Endothelial cell of umbilical vein (primary cell): Measurements from ENCODE around the gene XXYLT1. TPM values are rescaled to one million over a fixed set of nuclear protein-coding genes. Genes with fewer than 3 reads are reported as not detected.
A peak's percentile ranks its signal among the peaks of the same experiment; 100 is the strongest.

ENCODE experiments used
- BruUV-seq: library from RNA; stranded (reverse); fragments of 400-500 nt; replicated peaks from 2 replicates; lab custom pipeline; 2021; lab: Mats Ljungman, UMichigan
- CTCF ChIA-PET: fragments of 300-600, 350-600 bp; sonication (Branson Sonifier 250); formaldehyde crosslinking; loops from one replicate; lab custom pipeline; 2021; ENCODE audit warnings: antibody characterized with exemption, inconsistent platforms; lab: Charles Lee
- POLR2A ChIA-PET: fragments of 300-600, 350-600 bp; sonication (Branson Sonifier 250); formaldehyde crosslinking; loops from one replicate; lab custom pipeline; 2021; ENCODE audit warnings: antibody characterized with exemption, inconsistent platforms; lab: Charles Lee
- DNase-seq: peaks from one replicate; pipeline ENCODE4 v3.0.0-alpha.2; 2011; ENCODE audit warnings: low read depth, low spot score
- FAIRE-seq: peaks from 2 replicates; lab custom pipeline; 2011; peaks lifted over from hg19 to GRCh38; lab: Jason Lieb, UNC
- H2AFZ ChIP-seq: 2 replicates; pipeline ENCODE4 v1.6.0; 2012; ENCODE audit warnings: low read depth, low read length, control low read depth, inconsistent platforms
- H3K27ac ChIP-seq: 2 replicates; pipeline ENCODE4 v1.5.1; 2011; ENCODE audit warnings: low read depth, mild to moderate bottlenecking, control low read depth, low read length, moderate library complexity; ENCODE audit not compliant: insufficient read depth
- H3K27me3 ChIP-seq, 2 experiments: 2 replicates each; pipeline versions ENCODE4 v1.6.0 to v1.6.1; 2011; ENCODE audit warnings: low read length in 2 of 2, mixed read lengths in 1 of 2; ENCODE audit not compliant: control insufficient read depth in 2 of 2, insufficient read depth in 2 of 2
- H3K36me3 ChIP-seq, 2 experiments: 2 replicates in 1 of 2; 3 replicates in 1 of 2; pipeline ENCODE4 v1.5.1; 2011; ENCODE audit warnings: low read length in 2 of 2, mild to moderate bottlenecking in 1 of 2, moderate library complexity in 1 of 2; ENCODE audit not compliant: control insufficient read depth in 2 of 2, insufficient read depth in 2 of 2; ENCODE audit errors: extremely low read depth in 1 of 2
- H3K4me1 ChIP-seq: 3 replicates; pipeline ENCODE4 v1.5.1; 2011; ENCODE audit warnings: mild to moderate bottlenecking, low read length; ENCODE audit not compliant: control insufficient read depth, insufficient read depth; ENCODE audit errors: extremely low read depth
- H3K4me2 ChIP-seq: 2 replicates; pipeline ENCODE4 v1.6.1; 2011; ENCODE audit warnings: low read length, control low read depth, mixed read lengths; ENCODE audit not compliant: insufficient read depth
- H3K4me3 ChIP-seq, 3 experiments: fragments of 200-600 bp in 1 of 3; sonication (generic), shearing (Covaris generic) in 1 of 3; replicated peaks in 1 of 3; 2 replicates each; pipeline ENCODE4 v1.5.1; 2011 to 2016; ENCODE audit warnings: control low read depth in 3 of 3, low read length in 3 of 3, mild to moderate bottlenecking in 2 of 3, inconsistent platforms in 1 of 3, low read depth in 1 of 3, moderate library complexity in 1 of 3; ENCODE audit not compliant: insufficient read depth in 1 of 3
- H3K79me2 ChIP-seq: 2 replicates; pipeline ENCODE4 v1.6.0; 2012; ENCODE audit warnings: low read length, inconsistent platforms; ENCODE audit not compliant: control insufficient read depth, insufficient read depth
- H3K9ac ChIP-seq: replicated peaks from 2 replicates; pipeline ENCODE3; 2011; ENCODE audit warnings: low read length, control low read depth; ENCODE audit not compliant: insufficient read depth; ENCODE audit errors: extremely low read depth
- H3K9me1 ChIP-seq: replicated peaks from 3 replicates; pipeline ENCODE4 v1.6.0; 2011; ENCODE audit warnings: mild to moderate bottlenecking, low read length; ENCODE audit not compliant: control insufficient read depth, insufficient read depth; ENCODE audit errors: extremely low read depth
- H3K9me3 ChIP-seq: replicated peaks from 2 replicates; pipeline ENCODE4 v1.5.1; 2012; ENCODE audit warnings: low read length, inconsistent platforms; ENCODE audit not compliant: control insufficient read depth, insufficient read depth
- H4K20me1 ChIP-seq: replicated peaks from 2 replicates; pipeline ENCODE3; 2011; ENCODE audit warnings: mild to moderate bottlenecking, low read length; ENCODE audit not compliant: control insufficient read depth, insufficient read depth; ENCODE audit errors: extremely low read depth
- EZH2 ChIP-seq: IDR thresholded peaks from 2 replicates; pipeline ENCODE4 v1.6.1; 2012; ENCODE audit warnings: borderline replicate concordance, low read depth, mild to moderate bottlenecking, moderate library complexity, low read length, inconsistent platforms; ENCODE audit not compliant: severe bottlenecking
- JUN ChIP-seq: IDR thresholded peaks from 2 replicates; pipeline ENCODE4 v1.6.1; 2011; ENCODE audit warnings: borderline replicate concordance, low read depth; ENCODE audit not compliant: insufficient read length, insufficient read depth
- POLR2A ChIP-seq: IDR thresholded peaks from 2 replicates; pipeline ENCODE4 v1.6.1; 2012; ENCODE audit warnings: low read depth, mild to moderate bottlenecking, control low read depth, low read length
- POLR2AphosphoS5 ChIP-seq: IDR thresholded peaks from 2 replicates; pipeline ENCODE4 v1.6.1; 2012; ENCODE audit warnings: low read depth, mild to moderate bottlenecking, control low read depth, low read length, moderate library complexity; ENCODE audit not compliant: insufficient read depth
- dilution Hi-C: fragments of 300-500 bp; cut with MboI; formaldehyde crosslinking; loops from one replicate; pipeline ENCODE4 v1.15.0; 2019; ENCODE audit warnings: low sequenced_read_pairs; ENCODE audit not compliant: extremely low pct_ligation_motif_present
- intact Hi-C: fragments of 100-400 bp; cut with micrococcal nuclease; formaldehyde crosslinking; loops from one replicate; pipeline ENCODE4 v1.10.0; 2022
- polyA plus RNA-seq, 4 experiments: library from polyadenylated mRNA; depleted of rRNA in 3 of 4; stranded (reverse) in 3 of 4; unstranded in 1 of 4; fragments of >200 nt; gene quantifications; 2 replicates each; pipeline versions ENCODE4 v1.2.1 to v1.2.3, GENCODE V29; 2011 to 2012; ENCODE audit warnings: missing spikeins in 1 of 4
- total RNA-seq: library from RNA; stranded (reverse); gene quantifications from 2 replicates; pipeline ENCODE4 v1.2.3, GENCODE V29; 2021
- TF ChIP-seq, protein P1 (sequence below), 2 donors: IDR thresholded peaks; 1 replicate in 1 of 2; 2 replicates in 1 of 2; pipeline ENCODE4 v1.5.1; 2011; ENCODE audit warnings: low read length in 2 of 2, mild to moderate bottlenecking in 2 of 2, moderate library complexity in 2 of 2, control low read depth in 1 of 2, inconsistent platforms in 1 of 2, low read depth in 1 of 2; ENCODE audit not compliant: insufficient read depth in 1 of 2; ENCODE audit errors: extremely low read depth in 1 of 2
- TF ChIP-seq, protein P2 (sequence below): IDR thresholded peaks from 2 replicates; pipeline ENCODE4 v1.6.1; 2011; ENCODE audit not compliant: insufficient read depth, insufficient read length

XXYLT1 gene
- total and polyA plus RNA-seq, 2 donors (not counting 3 experiments of a cell fraction or from before 2014, with no cell fraction given), result 54.4 to 78.1 TPM

- DNase-seq (peak; percentile 69), FAIRE-seq (no peak)
- CTCF ChIA-PET, result interaction anchor here (0.8 to 5.0 kb wide), 8 partner anchors 12 to 665 kb away, joined by 3 to 35 read pairs (median 4); partner anchors contain the start of gene XXYLT1
Measured at GRCh38 chr3:195259154-195259474, 11.8 kb downstream of the XXYLT1 start.

DNA sequence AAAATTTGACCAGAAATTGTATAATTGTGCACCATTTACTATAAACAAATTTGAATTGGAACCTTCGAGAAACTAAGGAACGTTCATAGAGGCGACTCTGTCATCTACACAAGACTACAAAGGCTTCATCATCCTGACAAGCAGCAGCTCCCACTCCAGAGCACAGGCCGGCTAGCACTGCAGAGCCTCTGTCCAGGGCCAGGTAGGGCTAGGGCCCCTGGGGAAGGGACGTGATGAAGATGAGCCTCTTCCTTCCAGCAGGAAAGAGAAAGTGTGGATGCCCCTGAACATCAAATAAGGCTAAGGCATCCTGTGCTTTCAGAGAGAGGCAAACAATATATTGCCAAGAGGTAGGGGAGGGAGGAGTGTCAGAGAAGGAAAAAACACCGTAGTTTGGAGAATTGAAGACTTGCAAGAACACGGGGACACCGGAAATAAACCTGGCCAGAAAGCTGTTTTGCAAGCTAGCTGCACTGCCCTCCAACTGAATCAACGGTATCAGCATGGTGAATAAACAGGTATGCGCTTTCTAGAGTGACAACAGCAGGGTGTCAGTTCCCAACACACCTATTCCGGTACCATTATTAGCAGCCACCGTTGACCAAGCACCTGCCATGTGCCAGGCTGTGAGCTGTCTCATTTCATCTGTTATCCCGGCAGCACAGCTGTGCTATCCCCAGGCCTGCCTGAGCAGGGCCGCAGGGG lies 12.4 kb downstream of the XXYLT1 start:
- intact Hi-C loops (loop anchor here (1.0 to 2.0 kb wide), 6 partner anchors 35 to 586 kb away; partner anchors contain the start of gene LSG1), dilution Hi-C loops (loop anchor here (5.0 kb wide), 1 partner anchor 106 kb away; no protein-coding TSS in a partner anchor)
- ChIA-PET POLR2A (interaction anchor here (1.0 to 1.1 kb wide), 2 partner anchors 573 to 576 kb away, joined by 4 read pairs; partner anchors contain the start of gene FAM43A), CTCF (interaction anchor here (0.8 to 5.0 kb wide), 8 partner anchors 12 to 664 kb away, joined by 3 to 35 read pairs (median 4); partner anchors contain the start of gene XXYLT1)
- H3K9me1 ChIP-seq, result no peaks in the 10 kb centered on the region
- BruUV-seq, result no TSS peak
- H3K4me1 ChIP-seq, result peaks cover 44% of the 10 kb centered on the region
- FAIRE-seq, result no peak
- peak; percentile 45 for DNase-seq
- peak overlapping the region; percentile 39 for H3K4me2 ChIP-seq
- H3K36me3 ChIP-seq, result no peaks in the 10 kb centered on the region
- H3K27ac ChIP-seq, result peak overlapping the region; percentile 98
- TF ChIP-seq, protein P1, sequence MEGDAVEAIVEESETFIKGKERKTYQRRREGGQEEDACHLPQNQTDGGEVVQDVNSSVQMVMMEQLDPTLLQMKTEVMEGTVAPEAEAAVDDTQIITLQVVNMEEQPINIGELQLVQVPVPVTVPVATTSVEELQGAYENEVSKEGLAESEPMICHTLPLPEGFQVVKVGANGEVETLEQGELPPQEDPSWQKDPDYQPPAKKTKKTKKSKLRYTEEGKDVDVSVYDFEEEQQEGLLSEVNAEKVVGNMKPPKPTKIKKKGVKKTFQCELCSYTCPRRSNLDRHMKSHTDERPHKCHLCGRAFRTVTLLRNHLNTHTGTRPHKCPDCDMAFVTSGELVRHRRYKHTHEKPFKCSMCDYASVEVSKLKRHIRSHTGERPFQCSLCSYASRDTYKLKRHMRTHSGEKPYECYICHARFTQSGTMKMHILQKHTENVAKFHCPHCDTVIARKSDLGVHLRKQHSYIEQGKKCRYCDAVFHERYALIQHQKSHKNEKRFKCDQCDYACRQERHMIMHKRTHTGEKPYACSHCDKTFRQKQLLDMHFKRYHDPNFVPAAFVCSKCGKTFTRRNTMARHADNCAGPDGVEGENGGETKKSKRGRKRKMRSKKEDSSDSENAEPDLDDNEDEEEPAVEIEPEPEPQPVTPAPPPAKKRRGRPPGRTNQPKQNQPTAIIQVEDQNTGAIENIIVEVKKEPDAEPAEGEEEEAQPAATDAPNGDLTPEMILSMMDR (IDR thresholded peaks at IDR 0.05; ENCODE audit: extremely low read depth in 1 of 2, insufficient read depth in 1 of 2, low read depth in 1 of 2, low read length in 2 of 2), result no peak
- TF ChIP-seq POLR2A (peak; percentile 47), POLR2AphosphoS5 (no peak), JUN (no peak)
- H3K9me3 ChIP-seq, result no peaks in the 10 kb centered on the region
- H2AFZ ChIP-seq, result no peak overlapping the region
- peaks cover 65% of the 10 kb centered on the region for H3K79me2 ChIP-seq
- H3K9ac ChIP-seq, result peak overlapping the region; percentile 91
- no peaks in the 10 kb centered on the region for H4K20me1 ChIP-seq
- H3K27me3 ChIP-seq, result no peaks in the 10 kb centered on the region
- no peak overlapping the region for H3K4me3 ChIP-seq

More at GRCh38 chr3:195259154-195259474, 11.8 kb downstream of the XXYLT1 start:
- H3K4me2 ChIP-seq, result peak overlapping the region; percentile 39
- intact Hi-C loops, result loop anchor here (1.0 to 2.0 kb wide), 6 partner anchors 36 to 587 kb away; partner anchors contain the start of gene LSG1
- H3K4me3 ChIP-seq, result no peak overlapping the region
- H4K20me1 ChIP-seq, result no peaks in the 10 kb centered on the region
- no TSS peak for BruUV-seq
- H3K27ac ChIP-seq, result peak overlapping the region; percentile 98
- H3K36me3 ChIP-seq, result no peaks in the 10 kb centered on the region
- POLR2A ChIA-PET, result interaction anchor here (1.0 to 1.1 kb wide), 2 partner anchors 573 to 577 kb away, joined by 4 read pairs; partner anchors contain the start of gene FAM43A
- no peaks in the 10 kb centered on the region for H3K27me3 ChIP-seq
- H2AFZ ChIP-seq, result no peak overlapping the region
- no peaks in the 10 kb centered on the region for H3K9me3 ChIP-seq
- H3K4me1 ChIP-seq, result peaks cover 49% of the 10 kb centered on the region
- dilution Hi-C loops, result loop anchor here (5.0 kb wide), 1 partner anchor 107 kb away; no protein-coding TSS in a partner anchor
- peak overlapping the region; percentile 91 for H3K9ac ChIP-seq
- TF ChIP-seq POLR2A, result no peak
- TF ChIP-seq, protein P2, sequence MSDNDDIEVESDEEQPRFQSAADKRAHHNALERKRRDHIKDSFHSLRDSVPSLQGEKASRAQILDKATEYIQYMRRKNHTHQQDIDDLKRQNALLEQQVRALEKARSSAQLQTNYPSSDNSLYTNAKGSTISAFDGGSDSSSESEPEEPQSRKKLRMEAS, result no peak
- TF ChIP-seq EZH2, result no peak
- no peaks in the 10 kb centered on the region for H3K9me1 ChIP-seq
- H3K79me2 ChIP-seq, result peaks cover 65% of the 10 kb centered on the region
